SK-N-MC (cell line): ENCODE measurements around the gene TYR.

ENCODE experiments used
- DNase-seq: peaks from one replicate; pipeline ENCODE4 v3.0.0-alpha.2; 2011; ENCODE audit warnings: low read depth, low spot score
- H3K27ac ChIP-seq: fragments of 200-600 bp; sonication (generic); 2 replicates; pipeline ENCODE4 v1.5.1; 2016; ENCODE audit warnings: mixed run types
- H3K36me3 ChIP-seq: fragments of 200-600 bp; sonication (generic); 2 replicates; pipeline ENCODE4 v1.6.1; 2017; ENCODE audit warnings: antibody characterized with exemption, low read length, mixed read lengths; ENCODE audit not compliant: insufficient read depth
- H3K4me3 ChIP-seq: fragments of 200-600 bp; sonication (generic); 2 replicates; pipeline ENCODE4 v1.5.1; 2016
- H3K9ac ChIP-seq: fragments of 200-600 bp; sonication (generic); 2 replicates; pipeline ENCODE4 v1.8.0; 2017; ENCODE audit warnings: mixed run types, mixed read lengths; ENCODE audit not compliant: insufficient read length
- H3K9me3 ChIP-seq: fragments of 200-600 bp; sonication (generic); 2 replicates; pipeline ENCODE4 v1.6.1; 2017; ENCODE audit warnings: low read depth, mild to moderate bottlenecking, antibody characterized with exemption, low read length, moderate library complexity, mixed read lengths
- EZH2 ChIP-seq: fragments of 200-600 bp; sonication (generic); IDR thresholded peaks from one replicate; pipeline ENCODE4 v1.6.1; 2017; ENCODE audit warnings: antibody characterized with exemption
- FOXP2 ChIP-seq: optimal IDR thresholded peaks from 2 replicates; pipeline ENCODE3; 2011; ENCODE audit warnings: mild to moderate bottlenecking, moderate library complexity; ENCODE audit not compliant: insufficient read depth; ENCODE audit errors: extremely low read length, control extremely low read depth
- POLR2AphosphoS5 ChIP-seq: IDR thresholded peaks from 2 replicates; pipeline ENCODE4 v1.6.1; 2012; ENCODE audit warnings: mild to moderate bottlenecking, low read depth, low read length, borderline replicate concordance

Gene TYR

GRCh38 chr11:89177691-89178231 is at the start of gene TYR:
Gene TYR (plus strand): TSS chr11:89177875. CDS start chr11:89177954, 79 bp downstream.
- no peaks in the 10 kb centered on the region for H3K36me3 ChIP-seq
- no peak within 1 kb of the TSS for H3K9ac ChIP-seq
- H3K9me3 ChIP-seq: no peaks in the 10 kb centered on the region
- DNase-seq: no peak
- TF ChIP-seq FOXP2 (no peak), EZH2 (no peak), POLR2AphosphoS5 (no peak)
- no peak within 1 kb of the TSS for H3K27ac ChIP-seq
- no peak within 1 kb of the TSS for H3K4me3 ChIP-seq

GRCh38 chr11:89136606-89137005 is 41.1 kb upstream of the TYR start:
- no peaks in the 10 kb centered on the region for H3K9me3 ChIP-seq
- no peaks in the 10 kb centered on the region for H3K36me3 ChIP-seq
- H3K9ac ChIP-seq: no peak overlapping the region
- no peak overlapping the region for H3K4me3 ChIP-seq
- DNase-seq: no peak
- TF ChIP-seq POLR2AphosphoS5: no peak
- no peak for TF ChIP-seq FOXP2
- no peak for TF ChIP-seq EZH2
- H3K27ac ChIP-seq: no peak overlapping the region

- H3K9me3 ChIP-seq: no peaks in the 10 kb centered on the region
- no peak overlapping the region for H3K9ac ChIP-seq
- no peak overlapping the region for H3K4me3 ChIP-seq
- DNase-seq: no peak
- no peaks in the 10 kb centered on the region for H3K36me3 ChIP-seq
- no peak overlapping the region for H3K27ac ChIP-seq
- TF ChIP-seq FOXP2 (no peak), EZH2 (no peak), POLR2AphosphoS5 (no peak)
Measured at GRCh38 chr11:89147229-89147628, 30.4 kb upstream of the TYR start.

- no peak overlapping the region for H3K27ac ChIP-seq
- DNase-seq: no peak
- H3K9me3 ChIP-seq: no peaks in the 10 kb centered on the region
- no peak overlapping the region for H3K4me3 ChIP-seq
- no peak overlapping the region for H3K9ac ChIP-seq
- TF ChIP-seq EZH2: no peak
- H3K36me3 ChIP-seq: no peaks in the 10 kb centered on the region
Measured at GRCh38 chr11:89159974-89160373, 17.7 kb upstream of the TYR start.

GRCh38 chr11:89161949-89162348 is 15.7 kb upstream of the TYR start:
- Histone ChIP-seq H3K36me3 (no peaks in the 10 kb centered on the region), H3K27ac (no peak overlapping the region), H3K4me3 (no peak overlapping the region), H3K9me3 (no peaks in the 10 kb centered on the region), H3K9ac (no peak overlapping the region)
- DNase-seq: no peak
- no peak for TF ChIP-seq POLR2AphosphoS5
- TF ChIP-seq EZH2: no peak
- TF ChIP-seq FOXP2: no peak

GRCh38 chr11:89163686-89164085 is 14.0 kb upstream of the TYR start:
- no peak overlapping the region for H3K9ac ChIP-seq
- H3K27ac ChIP-seq: no peak overlapping the region
- no peaks in the 10 kb centered on the region for H3K36me3 ChIP-seq
- H3K4me3 ChIP-seq: no peak overlapping the region
- no peaks in the 10 kb centered on the region for H3K9me3 ChIP-seq
- DNase-seq: no peak
- no peak for TF ChIP-seq POLR2AphosphoS5
- TF ChIP-seq FOXP2: no peak
- TF ChIP-seq EZH2: no peak

- Histone ChIP-seq H3K9me3 (no peaks in the 10 kb centered on the region), H3K27ac (no peak overlapping the region), H3K9ac (no peak overlapping the region), H3K36me3 (no peaks in the 10 kb centered on the region), H3K4me3 (no peak overlapping the region)
- TF ChIP-seq POLR2AphosphoS5 (no peak), FOXP2 (no peak), EZH2 (no peak)
- no peak for DNase-seq
Measured at GRCh38 chr11:89168396-89168795, 9.3 kb upstream of the TYR start.

GRCh38 chr11:89175796-89176195 is 1.9 kb upstream of the TYR start:
- Histone ChIP-seq H3K27ac (no peak overlapping the region), H3K9ac (no peak overlapping the region), H3K9me3 (no peaks in the 10 kb centered on the region), H3K36me3 (no peaks in the 10 kb centered on the region), H3K4me3 (no peak overlapping the region)
- peak; percentile 74 for DNase-seq
- TF ChIP-seq FOXP2 (no peak), EZH2 (no peak), POLR2AphosphoS5 (no peak)

GRCh38 chr11:89176938-89177337 is 737 bp upstream of the TYR start:
- TF ChIP-seq POLR2AphosphoS5 (no peak), EZH2 (no peak), FOXP2 (no peak)
- DNase-seq: no peak

More at GRCh38 chr11:89176938-89177337, 737 bp upstream of the TYR start:
- no peaks in the 10 kb centered on the region for H3K9me3 ChIP-seq
- H3K9ac ChIP-seq: no peak overlapping the region
- H3K27ac ChIP-seq: no peak overlapping the region
- no peak overlapping the region for H3K4me3 ChIP-seq
- H3K36me3 ChIP-seq: no peaks in the 10 kb centered on the region
